Stomach smooth muscle (tissue), 2 donors: ENCODE data around the gene CHRNB1.

ENCODE experiments used
- H3K27ac ChIP-seq: one replicate; pipeline ENCODE4 v1.7.0; 2013; ENCODE audit warnings: mild to moderate bottlenecking, low read length, inconsistent platforms
- H3K27me3 ChIP-seq, 2 donors: one replicate each; pipeline ENCODE4 v1.7.0; 2013; ENCODE audit warnings: low read length in 2 of 2; ENCODE audit not compliant: insufficient read depth in 2 of 2, control insufficient read depth in 1 of 2
- H3K36me3 ChIP-seq, 2 donors: one replicate each; pipeline ENCODE4 v1.7.0; 2013; ENCODE audit warnings: low read length in 2 of 2; ENCODE audit not compliant: control insufficient read depth in 2 of 2, insufficient read depth in 2 of 2
- H3K4me1 ChIP-seq: one replicate; pipeline ENCODE4 v1.7.0; 2013; ENCODE audit warnings: low read length; ENCODE audit not compliant: control insufficient read depth, insufficient read depth
- H3K4me3 ChIP-seq, 2 donors: one replicate each; pipeline ENCODE4 v1.7.0; 2013; ENCODE audit warnings: low read length in 2 of 2
- H3K9ac ChIP-seq, 2 donors: one replicate each; pipeline ENCODE4 v1.7.0; 2013; ENCODE audit warnings: low read length in 2 of 2, mild to moderate bottlenecking in 1 of 2
- H3K9me3 ChIP-seq, 2 donors: one replicate each; pipeline ENCODE4 v1.7.0; 2013; ENCODE audit warnings: low read length in 2 of 2; ENCODE audit not compliant: control insufficient read depth in 2 of 2
- donor health status: healthy.
- donor health status: Pancreatic carcinoma.

The CHRNB1 gene

GRCh38 chr17:7490144-7490543, 45.3 kb downstream of the CHRNB1 start:
- Histone ChIP-seq H3K9ac (no peak overlapping the region), H3K4me1 (peaks cover 16% of the 10 kb centered on the region), H3K36me3 (peaks cover 0 to 2% of the 10 kb centered on the region in 2 donors), H3K27me3 (no peaks in the 10 kb centered on the region), H3K27ac (no peak overlapping the region), H3K9me3 (no peaks in the 10 kb centered on the region), H3K4me3 (no peak overlapping the region)

GRCh38 chr17:7491583-7491982, 46.7 kb downstream of the CHRNB1 start:
- Histone ChIP-seq H3K4me3 (no peak overlapping the region), H3K36me3 (peaks cover 6 to 12% of the 10 kb centered on the region in 2 donors), H3K9me3 (no peaks in the 10 kb centered on the region), H3K9ac (no peak overlapping the region), H3K27ac (no peak overlapping the region), H3K4me1 (peaks cover 5% of the 10 kb centered on the region), H3K27me3 (no peaks in the 10 kb centered on the region)

- Histone ChIP-seq H3K4me3 (no peak overlapping the region), H3K27ac (no peak overlapping the region), H3K9me3 (no peaks in the 10 kb centered on the region), H3K9ac (no peak overlapping the region), H3K4me1 (no peaks in the 10 kb centered on the region), H3K36me3 (peaks cover 27 to 34% of the 10 kb centered on the region in 2 donors), H3K27me3 (no peaks in the 10 kb centered on the region)
These were observed 49.1 kb downstream of the CHRNB1 start for GRCh38 chr17:7493941-7494340.

- Histone ChIP-seq H3K36me3 (peaks cover 40 to 46% of the 10 kb centered on the region in 2 donors), H3K4me1 (no peaks in the 10 kb centered on the region), H3K27me3 (no peaks in the 10 kb centered on the region), H3K9ac (no peak overlapping the region), H3K4me3 (no peak overlapping the region), H3K27ac (no peak overlapping the region), H3K9me3 (no peaks in the 10 kb centered on the region)
These were observed 51.1 kb downstream of the CHRNB1 start for GRCh38 chr17:7495906-7496434.

GRCh38 chr17:7496470-7497183, 51.8 kb downstream of the CHRNB1 start:
- H3K4me3 ChIP-seq, result no peak overlapping the region
- H3K27me3 ChIP-seq, result no peaks in the 10 kb centered on the region
- H3K9me3 ChIP-seq, result no peaks in the 10 kb centered on the region
- no peak overlapping the region for H3K9ac ChIP-seq
- H3K36me3 ChIP-seq, result peaks cover 47 to 53% of the 10 kb centered on the region in 2 donors
- H3K27ac ChIP-seq, result no peak overlapping the region
- H3K4me1 ChIP-seq, result no peaks in the 10 kb centered on the region

GRCh38 chr17:7497228-7497627, 52.4 kb downstream of the CHRNB1 start:
- Histone ChIP-seq H3K9ac (no peak overlapping the region), H3K36me3 (peaks cover 53 to 58% of the 10 kb centered on the region in 2 donors), H3K4me1 (no peaks in the 10 kb centered on the region), H3K27ac (no peak overlapping the region), H3K27me3 (no peaks in the 10 kb centered on the region), H3K9me3 (no peaks in the 10 kb centered on the region), H3K4me3 (no peak overlapping the region)

GRCh38 chr17:7497636-7498035, 52.8 kb downstream of the CHRNB1 start:
- peaks cover 57 to 61% of the 10 kb centered on the region in 2 donors for H3K36me3 ChIP-seq

GRCh38 chr17:7499161-7499560, 54.3 kb downstream of the CHRNB1 start:
- H3K27ac ChIP-seq, result no peak overlapping the region
- H3K36me3 ChIP-seq, result peaks cover 69 to 76% of the 10 kb centered on the region in 2 donors

More at GRCh38 chr17:7497636-7498035, 52.8 kb downstream of the CHRNB1 start:
- H3K4me1 ChIP-seq, result no peaks in the 10 kb centered on the region
- no peak overlapping the region for H3K9ac ChIP-seq
- H3K27me3 ChIP-seq, result no peaks in the 10 kb centered on the region
- no peak overlapping the region for H3K27ac ChIP-seq
- H3K9me3 ChIP-seq, result no peaks in the 10 kb centered on the region
- no peak overlapping the region for H3K4me3 ChIP-seq

GRCh38 chr17:7501729-7502128, 56.9 kb downstream of the CHRNB1 start:
- no peak overlapping the region for H3K4me3 ChIP-seq
- H3K27me3 ChIP-seq, result no peaks in the 10 kb centered on the region
- no peak overlapping the region for H3K27ac ChIP-seq
- H3K4me1 ChIP-seq, result no peaks in the 10 kb centered on the region
- no peak overlapping the region for H3K9ac ChIP-seq
- no peaks in the 10 kb centered on the region for H3K9me3 ChIP-seq
- H3K36me3 ChIP-seq, result peaks cover 66 to 70% of the 10 kb centered on the region in 2 donors

More at GRCh38 chr17:7499161-7499560, 54.3 kb downstream of the CHRNB1 start:
- H3K9ac ChIP-seq, result no peak overlapping the region
- H3K4me3 ChIP-seq, result no peak overlapping the region
- H3K4me1 ChIP-seq, result no peaks in the 10 kb centered on the region
- H3K27me3 ChIP-seq, result no peaks in the 10 kb centered on the region
- H3K9me3 ChIP-seq, result no peaks in the 10 kb centered on the region

- Histone ChIP-seq H3K9me3 (no peaks in the 10 kb centered on the region), H3K27me3 (no peaks in the 10 kb centered on the region), H3K36me3 (peaks cover 60 to 64% of the 10 kb centered on the region in 2 donors)
These were observed 57.4 kb downstream of the CHRNB1 start for GRCh38 chr17:7502171-7502847.

GRCh38 chr17:7502987-7503386, 58.1 kb downstream of the CHRNB1 start:
- no peak overlapping the region for H3K4me3 ChIP-seq
- peaks cover 54 to 60% of the 10 kb centered on the region in 2 donors for H3K36me3 ChIP-seq
- no peaks in the 10 kb centered on the region for H3K4me1 ChIP-seq
- no peaks in the 10 kb centered on the region for H3K9me3 ChIP-seq
- H3K27me3 ChIP-seq, result no peaks in the 10 kb centered on the region
- H3K27ac ChIP-seq, result no peak overlapping the region
- no peak overlapping the region for H3K9ac ChIP-seq

More at GRCh38 chr17:7502171-7502847, 57.4 kb downstream of the CHRNB1 start:
- Histone ChIP-seq H3K9ac (no peak overlapping the region), H3K4me1 (no peaks in the 10 kb centered on the region), H3K4me3 (no peak overlapping the region), H3K27ac (no peak overlapping the region)
